Stimulated activated CD8-positive, alpha-beta memory T cell treated with anti-CD3 and anti-CD28 coated beads, Interleukin-2, amount 100 ng/mL, for 1 hour (primary cell): ENCODE data around the gene METTL4.
"Not testable (repeated sequence)": the region's sequence is repeated elsewhere in the genome, so short reads cannot be mapped to it uniquely, and the experiment has no call there.

Experiments used
- DNase-seq, 2 donors: peaks; one replicate each; pipeline ENCODE4 v3.0.0-alpha.2; 2020; ENCODE audit warnings: low read depth in 2 of 2

Gene METTL4

DNA sequence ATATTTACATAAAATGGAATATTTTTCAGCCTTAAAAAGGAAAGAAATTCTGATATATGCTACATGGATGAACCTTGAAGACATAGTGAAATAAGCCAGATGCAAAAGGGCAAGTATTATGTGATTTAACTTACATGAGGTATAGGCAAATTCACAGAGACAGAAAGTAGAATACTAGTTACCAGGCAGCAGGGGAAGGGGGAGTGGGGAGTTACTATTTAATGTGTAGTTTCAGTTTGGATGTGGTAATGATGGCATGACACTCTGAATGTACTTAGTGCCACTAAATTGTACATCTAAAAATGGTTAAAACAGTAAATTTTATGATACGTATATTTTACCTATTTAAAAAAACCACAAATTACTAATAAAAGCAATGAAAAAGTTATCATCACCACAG, 12.1 kb downstream of the METTL4 start:
- DNase-seq: no peak

DNA sequence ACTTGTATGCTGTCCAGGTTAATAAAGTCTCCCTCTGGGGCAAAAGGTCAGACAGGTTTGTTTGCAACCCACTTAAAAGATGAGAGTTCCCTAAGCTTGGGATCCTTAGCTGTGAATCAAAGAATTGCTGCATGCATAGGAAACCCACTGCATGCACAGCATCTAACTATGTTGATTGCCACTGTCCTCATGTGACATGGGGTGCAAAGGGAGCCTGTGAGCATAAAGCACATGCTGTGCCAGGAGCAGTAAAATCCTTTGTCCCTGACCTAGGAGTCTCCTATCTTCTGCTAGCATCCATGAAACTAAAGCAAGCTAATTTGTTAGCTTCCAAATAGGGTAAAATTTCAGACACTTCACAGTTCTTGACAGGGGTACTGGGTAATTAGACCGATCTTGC, 13.8 kb downstream of the METTL4 start:
- no peak for DNase-seq

DNA sequence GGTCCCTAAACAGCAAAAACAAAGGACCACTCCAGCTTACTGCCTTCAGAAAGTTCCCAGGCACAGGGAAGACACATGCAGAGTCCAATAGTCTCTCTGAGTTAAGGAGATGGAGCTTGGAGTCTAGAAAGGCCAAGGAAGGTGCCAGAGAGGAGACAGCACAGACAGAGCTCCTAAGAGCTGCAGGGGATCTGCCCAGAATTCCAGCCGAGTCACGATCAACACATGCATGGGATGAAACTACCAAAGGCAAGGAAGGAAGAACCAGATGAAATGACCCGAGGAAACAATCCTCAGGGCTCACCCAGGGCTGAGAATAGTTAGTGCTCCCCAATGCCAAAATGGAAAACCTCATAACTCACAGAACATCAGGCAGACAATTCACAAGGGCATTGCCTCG, 15.4 kb downstream of the METTL4 start:
- no peak for DNase-seq

DNA sequence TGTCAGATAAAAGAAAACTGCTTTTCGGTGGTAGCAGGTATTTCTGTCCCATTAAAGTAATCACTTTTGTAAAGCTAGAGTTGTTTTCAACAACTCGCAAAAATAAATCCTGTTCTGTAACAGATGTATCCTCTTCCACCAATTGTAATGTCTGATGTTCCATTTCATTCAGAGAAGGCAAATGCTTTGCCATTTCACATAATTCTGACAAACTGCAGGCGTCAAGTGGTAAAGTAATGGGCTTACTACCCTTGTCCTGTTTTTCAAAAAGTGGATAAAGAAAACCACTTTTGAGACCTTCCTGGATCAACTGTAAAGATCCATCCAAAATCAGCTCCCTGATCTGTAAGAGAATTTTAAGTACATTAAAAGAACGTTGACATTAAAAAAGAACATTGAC, 16.6 kb downstream of the METTL4 start:
- DNase-seq: no peak

- no peak for DNase-seq
These were observed 19.9 kb downstream of the METTL4 start for GRCh38 chr18:2551425-2551824.

DNA sequence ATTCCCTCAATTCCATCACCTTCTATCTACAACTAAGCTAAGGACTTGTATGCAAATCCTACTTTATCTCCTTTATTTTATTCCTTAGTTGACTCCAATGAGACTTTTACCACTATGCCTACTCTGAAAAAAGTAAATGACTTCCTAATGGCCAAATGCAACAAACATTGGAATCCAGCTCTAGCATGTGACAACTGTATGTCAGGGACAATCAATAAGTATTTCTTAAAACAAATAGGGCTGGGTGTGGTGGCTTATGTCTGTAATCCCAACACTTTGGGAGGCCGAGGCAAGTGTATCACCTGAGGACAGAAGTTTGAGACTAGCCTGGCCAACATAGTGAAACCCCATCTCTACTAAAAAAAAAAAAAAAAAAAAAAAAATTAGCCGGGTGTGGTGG, 21.8 kb downstream of the METTL4 start:
- no peak for DNase-seq

GRCh38 chr18:2547477-2548087, 23.7 kb downstream of the METTL4 start:
- no peak for DNase-seq

GRCh38 chr18:2545155-2545554, 26.1 kb downstream of the METTL4 start:
- no peak for DNase-seq

DNA sequence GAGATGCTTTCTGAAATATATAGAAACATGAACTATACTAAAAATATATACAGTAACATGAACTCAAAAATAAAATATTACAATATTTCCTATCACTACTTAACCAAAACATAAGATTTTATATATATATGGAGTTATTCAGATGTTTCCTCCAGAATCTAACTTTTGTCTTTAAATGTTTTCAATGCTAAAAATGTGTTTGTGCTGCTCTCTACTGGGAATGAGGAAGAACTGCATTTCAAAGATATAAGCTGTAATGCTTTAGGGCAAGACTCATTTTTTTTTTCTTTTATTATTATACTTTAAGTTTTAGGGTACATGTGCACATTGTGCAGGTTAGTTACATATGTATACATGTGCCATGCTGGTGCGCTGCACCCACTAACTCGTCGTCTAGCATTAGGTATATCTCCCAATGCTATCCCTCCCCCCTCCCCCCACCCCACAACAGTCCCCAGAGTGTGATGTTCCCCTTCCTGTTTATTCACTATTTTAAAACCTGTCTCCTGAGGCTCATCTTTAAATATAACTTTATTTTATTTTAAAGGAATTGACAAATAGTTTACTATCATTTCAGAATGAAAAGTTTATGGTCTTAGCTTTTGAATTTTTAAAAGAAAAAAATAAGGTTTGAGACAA, 29.3 kb downstream of the METTL4 start:
- not testable (repeated sequence) for DNase-seq

- no peak for DNase-seq
These were observed 30.7 kb downstream of the METTL4 start for GRCh38 chr18:2540575-2540974.

DNA sequence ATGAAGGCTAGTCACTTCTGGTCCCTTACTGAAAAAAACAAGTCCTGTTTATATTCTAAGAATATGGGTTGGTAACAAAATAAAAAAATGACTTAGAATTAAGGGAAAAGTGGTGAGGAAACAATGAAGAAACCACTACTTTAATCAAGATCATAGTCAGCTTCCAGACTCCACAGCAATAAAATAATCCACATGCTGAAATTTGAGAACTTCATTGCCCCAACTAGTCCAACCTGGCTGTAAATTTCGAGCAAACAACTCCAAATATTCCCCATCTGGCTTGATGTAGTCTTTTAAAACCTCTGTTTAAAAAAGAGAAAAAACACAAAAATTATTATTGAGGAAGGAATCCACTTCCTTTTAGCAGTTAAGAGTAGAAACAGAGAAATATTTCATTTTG, 32.5 kb downstream of the METTL4 start:
- no peak for DNase-seq

- no peak for DNase-seq
These were observed 33.1 kb downstream of the METTL4 start for GRCh38 chr18:2538236-2538635.

DNA sequence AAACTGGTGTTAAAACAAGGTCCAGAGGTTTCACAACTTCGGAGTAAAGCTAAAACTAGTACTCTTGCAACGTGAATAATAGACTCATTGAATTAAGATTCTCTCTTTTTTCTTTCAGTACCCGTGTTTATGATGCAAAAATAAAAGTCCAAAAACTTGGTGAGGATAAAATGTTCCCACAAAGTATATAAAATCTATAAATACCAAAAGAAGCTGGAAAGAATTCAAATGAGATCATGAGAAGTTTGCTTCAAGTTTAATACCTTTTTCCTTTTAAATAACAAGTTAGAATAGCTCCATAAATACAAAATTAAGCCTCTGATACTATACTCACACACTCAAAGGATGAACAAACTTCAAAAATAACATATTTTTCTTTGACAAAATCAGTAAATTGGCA, 34.0 kb downstream of the METTL4 start:
- no peak for DNase-seq

DNA sequence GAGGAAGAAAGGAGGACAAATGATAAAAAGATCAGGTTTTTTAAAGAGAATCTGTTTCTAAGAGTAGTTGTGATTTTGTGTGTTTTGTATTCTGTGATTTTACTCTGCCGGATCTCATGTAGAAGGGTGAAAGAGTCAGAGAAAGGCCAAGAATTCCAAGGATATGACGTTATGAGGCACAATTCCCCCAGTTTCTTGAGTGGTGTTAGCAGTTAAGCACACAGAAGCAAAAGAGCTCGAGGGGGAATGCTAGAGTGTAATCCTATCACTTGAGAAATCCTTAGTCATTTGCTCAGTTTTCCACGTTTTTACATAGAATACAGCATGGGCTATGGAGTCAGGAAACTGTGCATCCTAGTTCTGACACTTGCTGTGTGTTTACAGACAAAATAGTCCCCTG, 34.8 kb downstream of the METTL4 start:
- no peak for DNase-seq

- no peak for DNase-seq
These were observed 35.2 kb downstream of the METTL4 start for GRCh38 chr18:2536063-2536462.

DNA sequence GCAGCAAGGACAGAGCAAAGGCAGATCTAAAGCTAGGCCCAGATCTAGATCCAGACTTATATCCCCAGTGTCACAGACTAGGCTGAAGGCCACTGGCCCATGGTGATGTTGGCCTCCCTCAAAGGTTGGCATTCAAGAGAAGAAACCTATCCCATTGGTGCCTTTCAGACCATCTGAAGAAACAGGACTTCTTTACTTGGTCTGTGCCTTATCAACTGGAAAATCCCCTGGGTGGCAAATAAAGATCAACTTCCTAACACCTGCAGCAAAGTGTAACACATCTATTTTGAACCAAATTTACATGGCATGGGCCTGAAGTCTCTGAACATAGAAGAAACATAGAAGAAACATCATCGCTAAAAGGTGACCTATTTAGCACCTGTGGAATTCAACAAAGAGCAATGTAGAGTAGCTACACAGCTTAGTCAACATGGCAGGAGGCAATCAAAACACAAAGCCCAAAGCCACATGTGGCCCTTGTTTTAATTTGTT, 35.8 kb downstream of the METTL4 start:
- DNase-seq: no peak

DNA sequence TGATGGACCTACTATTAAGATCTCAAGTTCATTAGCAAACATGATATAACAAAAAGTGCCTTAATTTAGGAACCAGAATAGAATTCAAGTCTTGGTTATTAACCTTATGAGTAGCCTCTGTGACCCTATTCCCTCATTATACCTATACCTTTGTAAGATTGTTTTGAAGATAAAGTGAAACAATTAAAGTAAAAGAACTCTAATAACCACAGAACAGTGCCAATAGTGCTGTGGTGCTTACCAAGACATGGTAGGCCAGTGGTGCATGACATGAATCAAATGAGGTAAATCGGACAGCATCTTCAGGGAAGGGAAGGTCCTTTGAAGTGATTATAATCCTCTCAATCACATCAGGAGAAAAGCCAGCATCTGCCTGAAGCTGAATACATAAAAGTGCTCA, 36.4 kb downstream of the METTL4 start:
- no peak for DNase-seq

DNA sequence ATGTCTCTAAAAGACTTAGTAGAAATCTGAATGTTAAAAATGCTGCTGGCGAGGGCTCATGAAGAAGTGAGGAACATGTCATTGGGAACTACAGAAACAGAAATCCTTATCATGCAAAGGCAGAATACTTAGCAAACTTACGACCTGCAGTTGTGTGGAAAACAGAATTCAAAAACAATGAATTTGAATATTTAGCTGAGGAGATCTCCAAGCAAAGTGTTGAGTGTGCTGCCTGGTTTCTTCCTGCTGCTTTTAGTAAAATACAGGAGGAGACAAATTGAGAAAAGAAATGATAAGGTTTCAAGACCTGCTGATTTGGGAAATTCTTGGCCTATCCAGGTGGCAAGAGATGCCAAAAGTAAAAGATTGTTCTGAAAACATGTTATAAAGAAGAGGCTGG, 38.5 kb downstream of the METTL4 start:
- DNase-seq: no peak

- DNase-seq: no peak
These were observed 39.6 kb downstream of the METTL4 start for GRCh38 chr18:2531751-2532150.

DNA sequence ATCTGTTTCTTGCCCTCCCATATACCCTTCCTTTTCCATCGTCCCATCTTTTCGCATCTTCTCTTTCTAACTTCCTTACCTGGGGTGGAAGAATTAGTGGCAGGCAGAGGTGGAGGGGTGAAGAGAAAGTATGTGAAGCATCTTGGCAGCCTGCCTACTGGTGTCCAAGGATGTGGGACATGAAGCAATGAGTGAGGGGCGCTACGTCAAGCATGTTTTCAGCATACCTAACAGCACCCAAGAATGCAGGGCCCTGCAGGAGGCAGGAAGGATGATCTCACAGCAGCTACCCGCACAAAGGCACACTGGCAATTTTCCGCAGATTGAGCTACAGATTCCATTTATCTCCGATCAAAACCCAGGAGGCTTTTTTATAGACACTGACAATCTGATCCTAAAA, 42.2 kb downstream of the METTL4 start:
- no peak for DNase-seq

- no peak for DNase-seq
These were observed 45.0 kb downstream of the METTL4 start for GRCh38 chr18:2526329-2526728.

GRCh38 chr18:2524794-2525198, 46.5 kb downstream of the METTL4 start:
- DNase-seq: not testable (repeated sequence)

GRCh38 chr18:2522112-2522511, 49.2 kb downstream of the METTL4 start:
- no peak for DNase-seq

- DNase-seq: no peak
These were observed 52.8 kb downstream of the METTL4 start for GRCh38 chr18:2518473-2518872.
